HG03066 (cell line): ENCODE measurements around the gene NDUFS7.
A peak's percentile ranks its signal among the peaks of the same experiment; 100 is the strongest.
"Not testable (repeated sequence)": the region's sequence is repeated elsewhere in the genome, so short reads cannot be mapped to it uniquely, and the experiment has no call there.

Experiments used
- ATAC-seq: cut with Tn5 transposase; IDR thresholded peaks from one replicate; pipeline ENCODE4 v1.9.1; 2021; ENCODE audit warnings: low read depth; ENCODE audit not compliant: unreplicated experiment

The NDUFS7 gene

GRCh38 chr19:1428738-1429391 is 45.2 kb downstream of the NDUFS7 start:
- no peak for ATAC-seq

DNA sequence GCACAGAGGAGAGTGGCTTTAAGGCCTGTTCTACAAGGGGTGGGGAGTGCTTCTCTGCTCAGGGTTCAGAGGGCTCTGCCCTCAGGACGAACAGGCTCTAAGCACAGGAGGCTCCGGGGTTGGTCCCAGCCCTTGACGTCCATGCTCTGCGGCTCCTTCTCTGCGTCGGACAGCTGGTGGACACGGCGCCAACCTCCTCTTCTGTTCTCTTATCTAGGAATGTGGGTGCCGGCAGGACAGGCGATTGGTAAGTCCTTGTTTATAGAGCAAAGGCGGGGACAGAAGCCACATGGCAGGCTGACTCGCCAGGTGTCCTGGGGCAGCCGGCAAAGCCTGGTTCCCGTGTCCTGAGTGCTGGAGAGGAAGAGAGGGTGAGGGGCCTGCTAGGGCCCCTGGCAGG is 46.0 kb downstream of the NDUFS7 start:
- no peak for ATAC-seq

DNA sequence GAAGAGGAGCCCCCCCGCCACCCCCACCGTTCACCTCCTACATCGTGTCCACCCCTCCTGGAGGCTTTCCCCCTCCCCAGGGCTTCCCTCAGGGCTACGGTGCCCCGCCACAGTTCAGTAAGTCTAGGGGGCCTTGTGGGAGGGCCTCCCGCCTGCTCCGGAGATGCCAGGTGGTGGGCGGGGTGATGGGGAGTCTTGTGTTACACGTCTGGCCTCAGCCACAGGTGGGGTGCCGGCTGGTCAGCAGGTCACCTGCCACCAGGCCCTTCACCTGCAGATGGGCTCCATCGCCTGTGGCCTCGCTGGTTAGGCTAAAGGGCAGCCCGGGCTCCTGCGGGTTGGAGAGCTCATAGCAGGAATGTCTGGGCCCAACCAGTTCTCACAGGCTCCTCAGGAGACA is 46.5 kb downstream of the NDUFS7 start:
- no peak for ATAC-seq

DNA sequence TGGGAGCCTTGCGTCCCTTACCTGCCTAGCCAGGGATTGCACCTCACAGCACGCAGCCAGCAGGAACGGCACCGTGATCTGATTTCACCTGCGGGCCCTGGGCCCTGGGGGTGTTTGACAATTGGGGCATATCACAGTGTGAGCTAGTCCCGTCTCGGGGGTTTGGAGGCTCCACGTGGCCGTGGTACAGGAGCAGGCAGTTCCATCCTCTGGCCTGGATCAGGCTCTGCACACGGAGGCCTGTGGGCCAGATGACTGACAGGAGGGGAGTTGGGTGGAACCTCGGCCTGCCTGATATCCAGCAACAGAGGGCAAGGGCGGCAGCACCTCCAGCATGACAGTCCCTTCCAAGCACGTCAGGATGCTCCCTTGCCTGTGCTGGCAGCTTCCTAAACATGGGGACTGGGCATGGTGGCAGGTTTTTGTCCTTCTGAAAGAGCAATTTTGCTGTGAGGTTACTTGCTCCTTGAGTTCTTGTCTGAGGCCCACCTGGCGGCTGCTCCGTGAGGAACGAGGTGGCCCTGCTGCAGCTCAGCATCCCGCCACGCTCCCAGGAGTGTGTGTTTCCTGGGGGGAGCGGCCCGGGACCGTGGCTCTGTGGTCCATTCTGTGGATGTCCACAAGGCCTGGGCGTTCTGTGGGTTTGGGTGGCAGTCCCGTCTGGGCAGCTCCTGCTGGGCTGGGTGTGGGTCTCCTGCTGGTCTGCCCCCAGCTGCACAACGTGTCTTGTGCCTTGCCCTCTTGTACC is 48.2 kb downstream of the NDUFS7 start:
- no peak for ATAC-seq

GRCh38 chr19:1432507-1432887 is 48.8 kb downstream of the NDUFS7 start:
- ATAC-seq, result no peak

- ATAC-seq, result no peak
Observed at GRCh38 chr19:1433119-1434039, 49.7 kb downstream of the NDUFS7 start.

- no peak for ATAC-seq
Observed at GRCh38 chr19:1434040-1434366, 50.3 kb downstream of the NDUFS7 start.

GRCh38 chr19:1434577-1435060 is 50.9 kb downstream of the NDUFS7 start:
- ATAC-seq, result no peak

- no peak for ATAC-seq
Observed at GRCh38 chr19:1435378-1435989, 51.8 kb downstream of the NDUFS7 start.

- ATAC-seq, result no peak
Observed at GRCh38 chr19:1437609-1438008, 53.9 kb downstream of the NDUFS7 start.

- ATAC-seq, result peak; percentile 75
Observed at GRCh38 chr19:1438035-1438932, 54.6 kb downstream of the NDUFS7 start, which contains the start of gene RPS15. Gene RPS15 (plus strand): TSS chr19:1438396. CDS start chr19:1438426, 30 bp downstream.

- no peak for ATAC-seq
Observed at GRCh38 chr19:1438933-1439354, 55.2 kb downstream of the NDUFS7 start.

DNA sequence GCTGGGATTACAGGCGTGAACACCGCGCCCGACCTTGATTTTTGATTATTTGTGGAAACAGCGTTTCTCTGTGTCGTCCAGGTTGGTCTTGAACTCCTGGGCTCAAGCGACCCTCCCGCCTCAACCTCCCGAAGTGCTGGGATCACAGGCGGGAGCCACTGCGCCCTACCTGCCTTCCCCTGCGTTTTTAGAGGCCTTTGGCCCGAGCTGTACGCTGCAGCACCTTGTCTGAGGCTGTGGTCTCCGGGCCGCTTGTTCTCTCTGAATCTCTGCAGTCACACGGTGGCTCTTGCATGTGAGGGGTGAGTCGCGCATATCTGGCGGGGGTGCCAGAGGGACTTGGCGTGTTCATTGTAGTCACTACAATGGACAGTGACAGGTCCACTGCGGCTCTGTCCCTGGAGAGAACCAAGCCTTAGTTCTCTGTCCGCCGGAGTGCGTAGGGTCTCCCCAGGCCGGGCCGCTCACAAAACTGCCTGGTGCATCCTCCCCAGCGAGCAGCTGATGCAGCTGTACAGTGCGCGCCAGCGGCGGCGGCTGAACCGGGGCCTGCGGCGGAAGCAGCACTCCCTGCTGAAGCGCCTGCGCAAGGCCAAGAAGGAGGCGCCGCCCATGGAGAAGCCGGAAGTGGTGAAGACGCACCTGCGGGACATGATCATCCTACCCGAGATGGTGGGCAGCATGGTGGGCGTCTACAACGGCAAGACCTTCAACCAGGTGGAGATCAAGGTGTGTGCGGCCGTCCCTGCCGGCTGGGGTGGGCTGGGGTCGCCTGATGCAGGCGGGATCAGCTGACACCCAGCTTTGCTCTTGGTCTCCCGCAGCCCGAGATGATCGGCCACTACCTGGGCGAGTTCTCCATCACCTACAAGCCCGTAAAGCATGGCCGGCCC is 56.1 kb downstream of the NDUFS7 start:
- ATAC-seq, result not testable (repeated sequence)

DNA sequence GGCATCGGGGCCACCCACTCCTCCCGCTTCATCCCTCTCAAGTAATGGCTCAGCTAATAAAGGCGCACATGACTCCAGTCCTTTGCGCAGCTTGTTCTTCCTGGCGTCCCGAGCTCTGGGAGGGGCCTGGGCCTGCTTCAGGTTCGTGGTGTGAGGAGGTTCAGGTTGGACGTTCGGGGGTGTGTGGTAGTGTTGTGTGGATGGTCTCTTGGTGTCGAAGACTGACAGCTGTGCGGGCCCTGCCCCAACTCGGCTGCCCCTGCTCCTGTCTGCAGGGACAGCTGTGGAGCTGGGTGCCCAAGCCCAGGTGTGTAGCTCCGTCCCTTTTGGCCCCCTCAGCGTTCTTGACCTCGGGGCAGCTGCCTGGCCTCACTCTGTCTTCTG is 56.7 kb downstream of the NDUFS7 start:
- ATAC-seq, result no peak

DNA sequence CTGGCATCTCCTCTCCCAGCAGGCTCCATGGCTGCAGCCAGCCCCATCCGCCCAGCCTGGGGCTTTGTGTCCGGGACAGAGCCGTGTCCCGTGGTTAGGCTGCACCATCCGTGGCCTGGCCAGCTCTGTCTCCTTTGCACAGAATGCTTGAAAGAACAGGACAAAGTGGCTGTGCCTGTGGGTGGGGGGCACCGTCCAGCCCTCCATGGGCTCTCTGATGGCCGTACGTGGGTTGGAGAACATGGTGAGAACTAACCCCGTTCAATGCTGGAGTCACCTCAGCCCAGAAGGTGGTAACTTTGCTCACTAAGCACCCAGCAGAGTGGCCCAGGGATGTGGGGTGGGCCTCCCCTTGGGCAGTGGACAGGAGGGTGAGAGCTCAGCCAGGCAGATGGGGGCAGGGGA is 57.3 kb downstream of the NDUFS7 start:
- no peak for ATAC-seq

- no peak for ATAC-seq
Observed at GRCh38 chr19:1441677-1442438, 58.2 kb downstream of the NDUFS7 start.
